GM19463 (cell line): ENCODE data around the gene RFX7.
A peak's percentile ranks its signal among the peaks of the same experiment; 100 is the strongest.
"Not testable (repeated sequence)": the region's sequence is repeated elsewhere in the genome, so short reads cannot be mapped to it uniquely, and the experiment has no call there.

Experiments used
- ATAC-seq: cut with Tn5 transposase; IDR thresholded peaks from one replicate; pipeline ENCODE4 v1.9.1; 2021; ENCODE audit warnings: mild to moderate bottlenecking, moderate library complexity; ENCODE audit not compliant: unreplicated experiment

Gene RFX7

DNA sequence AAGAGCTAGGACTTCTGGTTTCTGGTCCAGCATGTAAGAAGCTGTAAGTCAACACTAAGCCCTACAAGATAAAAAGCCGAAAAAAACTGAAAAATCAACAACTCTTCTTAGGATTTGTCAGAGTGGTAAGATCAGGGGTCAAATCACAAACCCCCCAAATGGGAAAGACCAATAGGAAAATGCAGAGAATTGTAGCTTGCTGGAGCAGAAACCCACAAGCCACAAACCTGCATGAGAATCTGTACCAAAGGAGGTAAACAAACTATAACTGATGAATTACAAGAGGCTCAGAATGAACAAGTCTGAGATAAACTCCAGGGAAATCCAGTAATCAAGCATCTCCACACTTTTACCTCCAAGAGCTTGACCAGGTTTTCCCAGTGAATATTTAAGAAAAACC is 36.0 kb downstream of the RFX7 start:
- peak; percentile 42 for ATAC-seq

DNA sequence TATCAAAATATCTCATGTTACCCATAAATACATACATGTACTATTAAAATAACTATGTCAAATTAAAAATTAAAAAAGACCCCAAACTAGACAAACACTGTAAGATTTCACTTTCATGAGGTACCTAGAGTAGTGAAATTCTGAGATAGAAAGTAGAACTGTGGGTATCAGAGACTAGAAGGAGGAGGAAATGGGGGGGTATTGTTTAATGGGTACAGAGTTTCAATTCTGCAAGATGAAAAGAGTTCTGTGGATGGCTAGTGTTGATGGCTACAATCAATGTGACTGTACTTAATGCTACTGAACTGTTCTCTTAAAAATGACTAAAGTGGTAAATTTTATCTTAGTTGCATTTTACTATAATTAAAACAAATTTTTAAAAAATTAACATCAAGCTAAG is 36.6 kb downstream of the RFX7 start:
- peak; percentile 76 for ATAC-seq

DNA sequence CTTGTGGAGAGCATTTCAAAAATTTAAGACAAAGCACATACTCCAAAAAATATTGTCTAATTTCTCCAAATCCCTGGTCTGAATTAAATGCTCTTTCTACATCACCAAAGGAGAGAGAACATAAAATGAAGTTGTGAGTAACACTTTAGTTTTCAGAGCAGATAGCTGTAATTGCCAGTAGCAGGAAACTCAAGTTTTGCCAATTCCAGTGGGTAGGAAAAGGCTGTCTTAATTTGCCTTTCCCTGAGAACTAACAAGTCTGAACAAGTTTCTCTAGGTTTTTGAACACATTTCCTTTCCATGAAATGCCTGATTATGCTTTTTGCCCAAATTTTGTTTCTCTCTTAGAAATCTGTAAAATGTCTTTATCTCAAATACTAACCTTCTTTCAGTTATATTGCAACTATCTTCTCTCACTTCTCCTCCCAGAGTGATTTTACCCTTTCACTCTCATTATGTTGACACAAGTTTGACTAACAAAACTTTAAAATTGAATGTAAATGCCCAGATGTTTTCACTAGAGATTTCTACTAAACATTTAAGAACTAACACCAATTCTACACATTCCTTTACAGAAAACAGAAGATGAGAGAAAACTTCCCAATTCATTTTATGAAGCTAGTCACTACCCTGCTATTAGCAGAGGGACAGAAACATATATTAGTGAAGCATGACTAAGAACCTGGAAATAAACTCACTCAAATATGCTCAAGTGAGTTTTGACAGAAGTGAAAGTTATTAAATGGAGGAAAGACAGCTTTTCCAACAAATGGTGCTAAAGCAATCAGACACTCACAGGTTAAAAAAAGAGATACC is 38.4 kb downstream of the RFX7 start:
- no peak for ATAC-seq

DNA sequence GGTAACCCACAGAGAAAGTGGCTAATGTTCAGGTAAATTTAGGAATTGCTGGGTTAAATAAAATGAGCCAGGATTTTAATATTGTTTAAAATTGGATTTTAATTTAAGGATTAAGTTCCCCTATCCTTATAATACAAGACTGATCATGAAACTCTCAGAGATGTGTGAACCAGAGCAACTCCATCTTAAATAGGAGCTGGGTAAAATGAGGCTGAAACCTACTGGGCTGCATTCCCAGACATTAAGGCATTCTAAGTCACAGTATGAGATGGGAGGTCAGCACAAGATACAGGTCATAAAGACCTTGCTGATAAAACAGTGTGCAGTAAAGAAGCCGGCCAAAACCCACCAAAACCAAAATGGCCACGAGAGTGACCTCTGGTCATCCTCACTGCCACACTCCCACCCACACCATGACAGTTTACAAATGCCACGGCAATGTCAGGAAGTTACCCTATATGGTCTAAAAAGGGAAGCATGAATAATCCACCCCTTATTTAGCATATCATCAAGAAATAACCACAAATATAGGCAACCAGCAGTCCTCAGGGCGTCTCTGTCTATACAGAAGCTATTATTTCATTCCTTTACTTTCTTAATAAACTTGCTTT is 40.3 kb downstream of the RFX7 start:
- not testable (repeated sequence) for ATAC-seq

DNA sequence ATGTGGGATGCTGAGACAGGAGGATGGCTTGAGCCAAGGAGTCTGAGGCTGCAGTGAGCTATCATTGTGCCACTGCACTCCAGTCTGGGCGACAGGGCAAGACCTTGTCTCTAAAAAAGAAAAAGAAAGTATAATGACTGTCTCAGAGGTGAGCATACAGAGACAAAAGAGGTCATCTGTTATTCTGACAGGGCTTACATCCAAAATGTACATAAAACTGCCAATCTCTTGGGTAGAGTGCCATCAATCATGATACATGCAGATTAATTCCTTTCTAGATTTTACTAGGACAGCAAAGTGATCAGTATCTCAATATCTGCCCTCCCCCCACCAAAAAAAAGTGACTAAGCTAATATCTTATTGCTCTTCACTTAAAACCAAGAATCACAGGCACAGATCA is 41.0 kb downstream of the RFX7 start:
- ATAC-seq, result no peak

DNA sequence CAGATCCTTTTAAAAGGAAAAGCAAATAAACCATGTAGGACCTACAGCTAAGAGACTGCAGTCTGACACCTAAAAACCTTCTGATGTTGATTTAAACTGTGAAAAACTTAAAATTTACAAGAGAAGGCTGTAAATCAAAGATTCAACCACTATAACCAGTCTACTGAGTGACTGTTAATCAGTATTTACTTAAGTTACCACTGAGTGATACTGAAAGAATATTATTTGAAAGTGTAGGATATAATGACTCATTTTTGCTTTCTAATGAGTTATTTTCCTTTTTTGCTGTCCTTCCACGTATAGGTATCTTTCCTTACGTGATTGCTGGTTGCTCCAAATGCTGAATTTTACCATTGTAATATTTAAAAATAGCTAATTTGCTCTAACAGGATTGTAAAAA is 44.6 kb downstream of the RFX7 start:
- peak; percentile 53 for ATAC-seq

DNA sequence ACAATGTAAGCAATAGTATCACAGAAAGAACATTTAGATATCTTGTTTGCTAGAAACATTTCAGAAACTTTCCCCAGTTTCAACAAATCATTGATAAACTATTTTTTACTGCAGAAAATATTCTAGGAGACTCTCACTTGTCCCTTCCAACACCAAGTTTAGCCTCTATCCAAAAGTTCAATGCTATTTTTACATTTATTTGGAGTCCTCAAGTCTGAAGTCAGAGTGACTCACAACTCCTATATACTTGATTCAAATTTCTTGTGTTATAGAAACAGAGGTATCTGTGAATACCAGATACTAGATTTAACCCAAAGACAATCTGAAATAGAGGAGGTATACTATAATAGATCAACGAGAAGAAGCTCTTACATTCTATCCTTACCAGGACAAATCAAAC is 49.6 kb downstream of the RFX7 start:
- ATAC-seq, result no peak

DNA sequence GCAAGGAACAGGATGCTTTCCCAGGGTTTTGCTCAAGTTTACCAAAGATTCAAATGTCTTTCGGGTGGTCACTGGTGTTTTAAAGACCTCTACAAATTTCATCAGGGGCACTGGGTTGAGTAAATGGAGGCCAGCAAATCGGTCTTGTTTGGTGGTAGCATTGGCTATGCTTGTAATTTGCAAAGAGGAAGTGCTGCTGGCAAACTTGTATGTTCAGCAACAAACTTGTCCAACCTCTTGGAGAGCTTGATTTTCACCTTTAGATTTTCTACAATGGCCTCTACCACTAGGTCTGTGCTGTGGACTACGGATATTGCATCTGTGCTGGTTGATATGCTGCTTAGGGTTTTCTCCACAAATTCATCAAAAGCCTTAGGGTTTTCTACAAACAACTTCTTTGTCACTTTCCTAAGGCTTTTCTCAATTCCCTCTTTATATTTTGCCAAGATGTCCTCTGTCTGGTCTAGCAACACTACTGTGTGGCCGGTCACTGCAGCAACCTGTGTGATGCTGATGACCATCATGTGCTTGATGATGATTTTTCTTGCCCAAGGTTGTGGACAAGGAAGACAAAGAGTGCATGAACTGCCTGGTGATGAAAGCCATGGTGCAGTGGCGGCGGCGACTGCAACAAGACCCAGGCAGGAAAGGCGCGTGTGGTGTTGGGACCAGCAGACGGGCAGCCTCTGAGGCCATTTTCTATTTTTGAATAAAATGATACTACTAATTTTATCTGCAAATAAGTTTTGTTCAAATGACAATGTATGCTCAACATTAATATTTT is 50.8 kb downstream of the RFX7 start:
- ATAC-seq, result no peak

DNA sequence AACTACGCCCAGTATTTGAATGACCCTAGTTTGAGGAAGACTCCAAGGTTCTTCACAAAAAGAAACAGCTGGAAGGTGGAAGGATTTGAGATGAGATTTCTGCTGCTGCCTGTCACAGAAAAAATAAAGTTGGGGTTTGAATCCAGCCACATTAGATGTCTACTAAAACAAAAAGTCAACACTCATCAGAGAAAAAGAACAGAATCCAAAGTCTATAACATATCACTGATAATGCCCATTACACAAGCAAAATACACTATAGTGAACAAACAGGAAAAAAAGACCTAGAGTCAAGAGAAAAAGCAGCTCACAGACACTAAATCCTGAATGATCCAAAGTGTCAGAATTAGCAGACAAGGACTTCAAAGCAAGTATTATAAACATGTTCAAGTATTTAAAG is 56.0 kb downstream of the RFX7 start:
- no peak for ATAC-seq

DNA sequence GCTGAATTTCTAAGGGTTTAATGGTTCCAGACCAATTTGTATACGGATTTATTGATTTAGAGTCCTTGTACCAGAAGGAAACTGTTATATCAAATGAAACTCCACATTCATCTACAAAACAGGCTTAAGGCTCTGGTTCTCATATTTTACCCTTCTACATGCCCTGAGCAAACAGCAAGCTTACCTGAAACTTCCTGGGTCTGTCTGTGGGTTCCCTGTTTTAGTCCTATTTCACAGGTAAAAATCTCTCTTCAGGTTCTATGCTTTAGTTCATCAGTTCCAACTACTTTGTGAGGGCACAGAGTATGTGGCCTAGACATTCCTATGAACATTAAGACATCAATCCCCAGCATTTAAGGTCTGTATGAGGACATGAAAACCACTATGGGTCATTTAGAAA is 57.7 kb downstream of the RFX7 start:
- ATAC-seq, result no peak

DNA sequence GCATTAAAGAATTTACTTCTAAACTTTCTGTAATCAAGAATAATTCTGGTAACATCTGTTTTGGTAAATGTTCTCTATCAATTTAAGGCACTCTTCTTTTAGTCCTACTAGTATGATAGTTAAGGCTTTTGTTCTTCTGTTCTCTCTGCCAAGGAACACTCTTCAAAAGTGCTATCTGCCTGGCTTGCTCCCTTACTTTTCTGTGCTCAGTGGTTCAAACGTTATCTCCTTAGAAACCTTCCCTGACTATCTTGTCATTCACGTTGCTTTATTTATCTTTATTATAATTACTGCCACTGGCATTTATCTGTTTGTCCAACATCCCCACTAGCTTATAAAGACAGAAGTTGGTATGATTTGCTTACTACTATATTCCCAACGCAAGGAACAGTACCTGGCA is 59.2 kb downstream of the RFX7 start:
- no peak for ATAC-seq

DNA sequence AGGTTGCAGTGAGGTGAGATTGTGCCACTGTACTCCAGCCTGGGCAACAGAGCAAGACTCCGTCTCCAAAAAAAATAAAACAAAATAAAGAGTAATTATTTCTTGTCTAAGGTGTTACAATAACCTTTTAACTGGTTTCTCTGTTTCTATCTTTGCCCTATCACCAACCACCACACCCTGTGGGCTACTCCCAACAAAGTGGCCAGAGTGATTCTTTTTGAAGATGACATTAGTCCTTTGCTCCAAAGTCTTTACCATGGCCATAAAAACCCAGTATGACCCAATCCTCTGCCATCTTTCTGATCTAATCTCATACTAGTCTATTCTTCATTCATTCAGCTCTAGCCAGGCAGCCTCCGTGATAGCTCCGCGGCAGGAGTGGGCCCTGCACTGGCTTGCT is 62.8 kb downstream of the RFX7 start:
- no peak for ATAC-seq

DNA sequence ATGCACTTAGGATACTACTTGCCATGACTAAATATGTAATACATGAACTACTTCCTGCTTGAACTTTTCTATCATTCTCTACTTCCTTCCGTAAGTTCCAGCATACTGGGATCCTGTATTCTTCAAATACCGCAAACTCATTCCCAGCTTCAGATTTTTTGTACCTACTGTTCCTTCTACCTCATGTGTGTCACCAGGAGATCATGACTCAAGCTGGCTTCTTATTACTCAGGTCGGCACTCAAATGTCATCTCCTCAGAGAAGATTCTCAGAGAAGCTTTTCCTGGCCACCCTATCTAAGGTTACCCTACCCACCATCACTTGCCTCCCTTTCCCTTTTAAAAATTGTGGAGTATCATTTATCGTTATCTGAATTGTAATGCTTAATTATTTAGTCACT is 66.7 kb downstream of the RFX7 start:
- no peak for ATAC-seq

DNA sequence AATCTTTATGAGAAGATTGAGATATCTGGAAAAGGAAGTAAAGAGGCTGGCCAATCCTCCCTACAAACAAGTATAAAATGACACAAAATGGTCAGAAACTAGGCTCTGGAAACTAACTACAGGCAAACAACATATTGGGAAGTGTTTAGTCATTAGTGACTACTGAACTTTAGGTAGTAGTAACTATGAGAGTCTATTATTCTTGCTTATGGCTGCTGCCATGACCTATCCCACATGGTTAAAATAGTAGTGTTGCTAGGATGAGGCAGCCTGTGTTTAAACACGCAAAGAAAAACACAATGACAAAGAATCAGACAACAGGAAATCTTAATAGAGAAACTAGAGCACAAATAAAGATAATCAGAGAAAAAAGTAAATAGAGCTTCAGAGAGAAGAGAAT is 67.9 kb downstream of the RFX7 start:
- no peak for ATAC-seq

DNA sequence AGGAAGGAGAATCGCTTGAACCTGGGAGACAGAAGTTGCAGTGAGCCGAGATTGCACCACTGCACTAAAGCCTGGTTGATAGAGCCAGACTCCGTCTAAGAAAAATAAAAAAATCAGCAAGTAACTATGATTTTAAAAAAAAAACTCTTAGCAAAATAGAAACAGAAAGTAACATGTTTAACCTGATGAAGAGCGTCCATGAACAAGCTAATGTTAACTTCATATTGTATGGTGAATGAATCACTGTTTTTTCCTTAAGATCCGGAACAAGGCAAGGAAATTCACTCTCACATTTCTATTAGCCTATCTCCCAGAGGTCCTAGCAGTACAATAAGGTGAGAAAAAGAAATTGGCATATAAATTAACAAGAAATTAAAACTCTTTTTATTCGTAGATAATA is 69.0 kb downstream of the RFX7 start:
- no peak for ATAC-seq

DNA sequence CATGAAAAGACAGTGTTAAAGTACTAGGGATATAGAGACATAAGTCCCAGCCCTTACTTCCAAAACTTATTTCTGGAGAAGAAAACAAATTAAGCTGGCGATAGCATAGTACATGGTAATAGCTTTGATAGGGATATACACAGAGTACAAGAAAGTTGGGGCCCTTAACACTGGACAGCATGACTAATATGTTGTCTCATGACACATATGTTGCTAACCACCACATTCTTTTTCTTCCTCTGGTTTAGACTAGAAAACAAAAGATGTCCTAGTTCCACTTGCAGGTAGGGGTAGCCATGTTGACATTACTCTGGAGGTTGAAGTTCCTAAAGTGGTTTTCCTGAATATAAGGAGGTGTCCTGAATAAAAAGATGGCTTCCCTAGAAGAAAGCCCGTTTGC is 75.3 kb downstream of the RFX7 start:
- ATAC-seq, result no peak

DNA sequence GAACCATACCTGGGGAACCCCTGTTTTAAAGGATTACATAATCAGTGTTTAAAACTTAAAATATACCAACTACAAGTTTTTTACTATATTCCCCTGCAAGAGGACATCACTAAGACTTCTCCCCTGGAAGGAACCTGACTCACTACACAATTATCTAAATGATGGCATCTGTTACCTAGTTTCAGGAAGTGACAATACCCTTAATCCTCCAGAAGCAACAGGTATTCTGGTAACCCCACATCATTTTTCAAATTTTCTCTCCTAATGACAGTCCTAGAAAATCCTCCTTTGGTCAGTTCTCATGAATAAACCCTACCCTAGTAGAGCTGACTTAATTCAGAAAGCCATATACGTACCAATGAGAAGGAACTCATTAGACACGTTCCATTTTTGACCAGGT is 78.4 kb downstream of the RFX7 start:
- ATAC-seq, result no peak

DNA sequence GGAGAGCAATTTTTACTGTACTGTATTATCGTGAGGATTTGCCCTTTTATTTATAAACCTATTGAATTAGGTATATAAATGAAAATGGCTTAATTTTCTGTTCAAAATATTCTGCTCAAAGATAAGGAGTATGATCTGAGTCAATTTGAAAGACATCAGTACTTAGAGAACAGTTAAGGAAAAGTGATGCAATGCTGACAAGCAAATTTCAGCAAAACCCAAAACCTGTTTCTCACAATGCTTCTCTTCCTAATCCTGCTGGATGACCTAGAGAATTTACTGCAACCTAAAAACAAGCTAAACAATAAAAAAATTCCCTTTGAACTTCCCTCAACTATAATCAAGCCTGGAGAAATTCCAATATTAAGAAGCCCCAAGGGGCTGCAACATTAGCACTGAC is 82.7 kb downstream of the RFX7 start:
- no peak for ATAC-seq

DNA sequence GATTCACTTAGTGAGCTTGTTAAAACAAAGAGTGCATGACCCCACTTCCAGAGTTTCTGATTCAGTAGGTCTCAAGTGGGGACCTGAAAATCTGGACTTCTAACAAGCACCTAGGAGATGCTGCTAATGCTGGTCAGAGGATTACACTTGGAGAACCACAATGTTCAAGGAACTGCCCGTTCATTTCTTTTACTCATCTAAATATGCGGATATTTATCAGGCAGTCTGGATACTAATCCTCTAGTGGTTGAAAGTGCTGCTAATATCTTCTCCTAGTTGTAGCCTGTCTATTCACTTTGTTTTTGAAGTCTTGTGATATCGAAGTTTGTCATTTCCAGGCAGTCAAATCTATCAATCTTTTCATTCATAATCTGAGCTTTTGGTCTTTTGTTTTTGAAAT is 86.8 kb downstream of the RFX7 start:
- ATAC-seq, result no peak

DNA sequence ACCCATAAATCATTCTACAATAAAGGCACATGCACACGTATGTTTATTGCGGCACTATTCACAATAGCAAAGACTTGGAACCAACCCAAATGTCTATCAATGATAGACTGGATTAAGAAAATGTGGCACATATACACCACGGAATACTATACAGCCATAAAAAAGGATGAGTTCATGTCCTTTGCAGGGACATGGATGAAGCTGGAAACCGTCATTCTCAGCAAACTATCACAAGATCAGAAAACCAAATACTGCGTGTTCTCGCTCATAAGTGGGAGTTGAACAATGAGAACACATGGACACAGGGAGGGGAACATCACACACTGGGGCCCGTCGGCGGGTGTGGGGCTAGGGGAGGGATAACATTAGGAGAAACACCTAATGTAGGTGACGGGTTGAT is 88.4 kb downstream of the RFX7 start:
- not testable (repeated sequence) for ATAC-seq

DNA sequence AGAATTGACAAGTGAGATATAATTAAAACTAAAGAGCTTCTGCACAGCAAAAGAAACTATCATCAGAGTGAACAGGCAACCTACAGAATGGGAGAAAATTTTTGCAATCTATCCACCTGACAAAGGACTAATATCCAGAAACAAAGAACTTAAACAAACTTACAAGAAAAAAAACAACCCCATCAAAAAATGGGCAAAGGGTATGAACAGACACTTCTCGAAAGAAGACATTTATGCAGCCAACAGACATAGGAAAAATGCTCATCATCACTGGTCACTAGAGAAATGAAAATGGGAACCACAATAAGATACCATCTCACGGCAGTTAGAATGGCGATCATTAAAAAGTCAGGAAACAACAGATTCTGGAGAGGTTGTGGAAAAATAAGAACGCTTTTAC is 88.9 kb downstream of the RFX7 start:
- not testable (repeated sequence) for ATAC-seq

DNA sequence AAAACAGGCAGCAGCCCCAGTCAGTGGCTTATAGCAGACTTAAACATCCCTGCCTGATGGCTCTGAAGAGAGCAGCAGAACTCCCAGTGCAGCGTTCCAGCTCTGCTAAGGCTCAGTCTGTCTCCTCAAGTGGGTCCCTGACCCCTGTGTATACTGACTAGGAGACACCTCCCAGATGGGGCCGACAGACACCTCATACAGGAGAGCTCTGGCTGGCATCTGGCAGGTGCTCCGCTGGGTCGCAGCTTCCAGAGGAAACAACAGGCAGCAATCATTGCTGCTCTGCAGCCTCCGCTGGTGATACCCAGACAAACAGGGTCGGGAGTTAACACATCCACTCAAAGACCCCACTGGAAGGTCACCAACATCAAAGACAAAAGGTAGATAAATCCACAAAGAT is 93.5 kb downstream of the RFX7 start:
- no peak for ATAC-seq
